DND-41 (cell line): Measurements from ENCODE around the gene MAPK13.

Experiments
- ATAC-seq: fragments of 200-7000 bp; cut with Tn5 transposase; 3 replicates; pipeline ENCODE4 v1.9.1; 2021; ENCODE audit warnings: low read depth; ENCODE audit not compliant: insufficient read depth
- DNase-seq: peaks from one replicate; pipeline ENCODE4 v3.0.0-alpha.2; 2020
- H2AFZ ChIP-seq: 2 replicates; pipeline ENCODE4 v1.6.0; 2012; ENCODE audit warnings: low read depth, low read length
- H3K27ac ChIP-seq: 2 replicates; pipeline ENCODE4 v1.5.1; 2012; ENCODE audit warnings: low read length, inconsistent platforms
- H3K27me3 ChIP-seq: fragments of 200-600 bp; sonication (generic); 2 replicates; pipeline ENCODE4 v1.6.0; 2012; ENCODE audit warnings: low read length, mild to moderate bottlenecking, inconsistent platforms; ENCODE audit not compliant: insufficient read depth, poor library complexity
- H3K36me3 ChIP-seq: 2 replicates; pipeline ENCODE4 v1.5.1; 2012; ENCODE audit warnings: low read length, inconsistent platforms; ENCODE audit not compliant: insufficient read depth
- H3K4me1 ChIP-seq: 2 replicates; pipeline ENCODE4 v1.5.1; 2012; ENCODE audit warnings: mild to moderate bottlenecking, low read length; ENCODE audit not compliant: insufficient read depth
- H3K4me2 ChIP-seq: 2 replicates; pipeline ENCODE4 v1.6.0; 2012; ENCODE audit warnings: mild to moderate bottlenecking, moderate library complexity, low read length, inconsistent platforms; ENCODE audit not compliant: insufficient read depth
- H3K4me3 ChIP-seq, 2 experiments: fragments of 200-600 bp in 1 of 2; shearing (Covaris generic) in 1 of 2; 2 replicates each; pipeline ENCODE4 v1.5.1; 2012 to 2016; ENCODE audit warnings: inconsistent platforms in 2 of 2, low read length in 2 of 2, mild to moderate bottlenecking in 2 of 2, low read depth in 1 of 2, moderate library complexity in 1 of 2
- H3K79me2 ChIP-seq: 2 replicates; pipeline ENCODE4 v1.6.0; 2012; ENCODE audit warnings: low read length, inconsistent platforms; ENCODE audit not compliant: insufficient read depth
- H3K9ac ChIP-seq: 2 replicates; pipeline ENCODE4 v1.6.0; 2012; ENCODE audit warnings: low read depth, mild to moderate bottlenecking, inconsistent platforms, low read length, moderate library complexity
- H3K9me3 ChIP-seq: 2 replicates; pipeline ENCODE4 v1.5.1; 2012; ENCODE audit warnings: low read length, moderate library complexity, mild to moderate bottlenecking, inconsistent platforms; ENCODE audit not compliant: insufficient read depth, severe bottlenecking
- H4K20me1 ChIP-seq: 2 replicates; pipeline ENCODE4 v1.6.0; 2012; ENCODE audit warnings: low read length; ENCODE audit not compliant: insufficient read depth
- EZH2 ChIP-seq: IDR thresholded peaks from 3 replicates; pipeline ENCODE4 v1.6.1; 2012; ENCODE audit warnings: borderline replicate concordance, low read depth, mild to moderate bottlenecking, moderate library complexity, low read length, inconsistent platforms; ENCODE audit not compliant: severe bottlenecking
- TF ChIP-seq, protein P1 (sequence below): IDR thresholded peaks from 2 replicates; pipeline ENCODE4 v1.5.1; 2012; ENCODE audit warnings: borderline replicate concordance, low read length, moderate library complexity, mild to moderate bottlenecking; ENCODE audit not compliant: poor library complexity, severe bottlenecking; ENCODE audit errors: extremely low read depth

Gene MAPK13

DNA sequence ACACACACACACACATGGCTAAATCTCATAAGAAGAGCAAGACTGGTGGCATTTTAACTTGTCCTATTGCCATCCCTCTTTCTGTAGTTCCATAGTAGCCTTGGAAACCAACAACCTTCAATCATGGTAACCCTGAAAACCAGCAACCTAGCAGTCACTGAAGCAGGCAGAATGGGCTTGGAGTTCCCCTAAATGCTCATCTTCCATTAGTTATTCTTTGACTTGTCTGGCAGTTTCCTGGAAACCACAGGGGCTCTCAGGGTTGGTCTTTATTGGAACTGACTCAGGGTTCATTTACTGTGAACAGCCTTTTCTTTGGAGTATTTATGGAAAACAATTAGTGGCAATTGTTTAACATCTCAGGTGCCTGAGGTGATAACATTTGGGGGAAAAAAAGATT, 46.9 kb downstream of the MAPK13 start:
- no peak overlapping the region for H3K4me3 ChIP-seq
- H3K36me3 ChIP-seq: no peaks in the 10 kb centered on the region
- ATAC-seq (no peak), DNase-seq (no peak)
- no peak for TF ChIP-seq EZH2
- TF ChIP-seq, protein P1, sequence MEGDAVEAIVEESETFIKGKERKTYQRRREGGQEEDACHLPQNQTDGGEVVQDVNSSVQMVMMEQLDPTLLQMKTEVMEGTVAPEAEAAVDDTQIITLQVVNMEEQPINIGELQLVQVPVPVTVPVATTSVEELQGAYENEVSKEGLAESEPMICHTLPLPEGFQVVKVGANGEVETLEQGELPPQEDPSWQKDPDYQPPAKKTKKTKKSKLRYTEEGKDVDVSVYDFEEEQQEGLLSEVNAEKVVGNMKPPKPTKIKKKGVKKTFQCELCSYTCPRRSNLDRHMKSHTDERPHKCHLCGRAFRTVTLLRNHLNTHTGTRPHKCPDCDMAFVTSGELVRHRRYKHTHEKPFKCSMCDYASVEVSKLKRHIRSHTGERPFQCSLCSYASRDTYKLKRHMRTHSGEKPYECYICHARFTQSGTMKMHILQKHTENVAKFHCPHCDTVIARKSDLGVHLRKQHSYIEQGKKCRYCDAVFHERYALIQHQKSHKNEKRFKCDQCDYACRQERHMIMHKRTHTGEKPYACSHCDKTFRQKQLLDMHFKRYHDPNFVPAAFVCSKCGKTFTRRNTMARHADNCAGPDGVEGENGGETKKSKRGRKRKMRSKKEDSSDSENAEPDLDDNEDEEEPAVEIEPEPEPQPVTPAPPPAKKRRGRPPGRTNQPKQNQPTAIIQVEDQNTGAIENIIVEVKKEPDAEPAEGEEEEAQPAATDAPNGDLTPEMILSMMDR: no peak
- H2AFZ ChIP-seq: no peak overlapping the region
- no peak overlapping the region for H3K9ac ChIP-seq
- H3K27me3 ChIP-seq: no peaks in the 10 kb centered on the region
- H4K20me1 ChIP-seq: no peaks in the 10 kb centered on the region
- no peaks in the 10 kb centered on the region for H3K9me3 ChIP-seq
- H3K27ac ChIP-seq: no peak overlapping the region
- no peak overlapping the region for H3K4me2 ChIP-seq
- H3K79me2 ChIP-seq: no peaks in the 10 kb centered on the region
- H3K4me1 ChIP-seq: no peaks in the 10 kb centered on the region

DNA sequence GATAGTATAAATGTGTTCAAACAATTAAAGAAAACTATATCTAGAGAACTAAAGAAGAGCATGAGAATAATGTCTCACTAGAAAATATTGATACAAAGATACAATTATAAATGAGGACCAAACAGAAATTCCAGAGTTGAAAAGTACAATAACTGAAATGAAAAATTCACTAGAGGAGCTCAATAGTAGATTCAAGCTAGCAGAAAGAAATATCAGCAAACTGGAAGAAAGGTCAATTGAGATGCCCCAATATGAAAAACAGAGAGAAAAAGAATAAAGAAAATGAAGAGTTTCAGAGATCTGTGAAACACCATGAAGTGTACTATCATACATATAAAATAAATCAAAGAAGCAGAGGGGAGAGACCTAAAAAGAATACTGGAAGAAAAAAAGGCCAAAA, 48.2 kb downstream of the MAPK13 start:
- Histone ChIP-seq H3K4me3 (no peak overlapping the region), H3K27ac (no peak overlapping the region), H3K36me3 (no peaks in the 10 kb centered on the region), H3K9me3 (no peaks in the 10 kb centered on the region), H4K20me1 (no peaks in the 10 kb centered on the region), H3K79me2 (no peaks in the 10 kb centered on the region), H3K27me3 (no peaks in the 10 kb centered on the region), H2AFZ (no peak overlapping the region), H3K4me1 (no peaks in the 10 kb centered on the region), H3K4me2 (no peak overlapping the region), H3K9ac (no peak overlapping the region)
- TF ChIP-seq, protein P1: no peak
- TF ChIP-seq EZH2: no peak
- DNase-seq (no peak), ATAC-seq (no peak)

DNA sequence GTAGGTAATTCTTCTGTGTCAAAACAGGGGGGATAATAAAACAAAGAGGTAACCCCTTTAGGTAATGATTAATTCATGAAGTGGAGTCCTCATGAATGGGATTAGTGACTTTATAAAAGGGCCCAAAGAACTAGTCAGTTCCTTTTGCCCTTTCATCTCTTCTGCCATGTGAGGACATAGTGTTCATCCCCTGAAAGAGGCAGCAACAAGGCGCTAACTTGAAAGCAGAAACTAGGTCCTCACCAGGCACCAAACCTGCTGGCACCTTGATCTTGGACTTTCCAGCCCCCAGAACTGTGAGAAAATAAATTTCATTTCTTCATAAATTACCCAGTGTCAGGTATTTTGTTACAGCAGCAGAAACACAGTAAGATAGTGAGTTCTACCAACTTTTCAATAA, 49.8 kb downstream of the MAPK13 start:
- Histone ChIP-seq H3K79me2 (no peaks in the 10 kb centered on the region), H3K36me3 (no peaks in the 10 kb centered on the region), H3K9me3 (no peaks in the 10 kb centered on the region), H3K9ac (no peak overlapping the region), H3K4me3 (no peak overlapping the region), H3K4me1 (no peaks in the 10 kb centered on the region), H3K27ac (no peak overlapping the region), H3K4me2 (no peak overlapping the region), H2AFZ (no peak overlapping the region), H4K20me1 (no peaks in the 10 kb centered on the region), H3K27me3 (no peaks in the 10 kb centered on the region)
- no peak for TF ChIP-seq EZH2
- TF ChIP-seq, protein P1: no peak
- ATAC-seq (no peak), DNase-seq (no peak)

DNA sequence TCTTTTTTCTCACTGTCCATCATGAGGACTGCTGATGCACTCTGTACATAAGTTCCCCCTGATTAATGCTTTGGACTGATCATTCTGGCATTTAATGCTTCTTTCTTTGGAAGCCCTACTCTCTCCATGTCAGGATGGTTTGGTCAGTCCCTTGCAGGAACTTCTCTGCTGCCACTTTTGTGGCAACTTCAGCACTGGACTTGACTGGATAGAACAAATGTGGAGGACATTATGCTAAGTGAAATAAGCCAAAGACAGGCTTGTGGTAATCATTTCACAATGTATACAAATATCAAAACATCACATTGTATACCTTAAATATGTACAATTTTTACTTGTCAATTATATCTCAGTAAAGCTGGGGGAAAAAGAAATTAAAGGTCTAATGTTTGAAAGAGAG, 54.0 kb downstream of the MAPK13 start:
- TF ChIP-seq, protein P1: no peak
- TF ChIP-seq EZH2: no peak
- Histone ChIP-seq H3K9ac (no peak overlapping the region), H3K4me3 (no peak overlapping the region), H3K79me2 (no peaks in the 10 kb centered on the region), H2AFZ (no peak overlapping the region), H3K27ac (no peak overlapping the region), H3K4me1 (no peaks in the 10 kb centered on the region), H3K27me3 (no peaks in the 10 kb centered on the region), H3K36me3 (no peaks in the 10 kb centered on the region), H4K20me1 (no peaks in the 10 kb centered on the region), H3K9me3 (no peaks in the 10 kb centered on the region), H3K4me2 (no peak overlapping the region)
- DNase-seq: no peak
- no peak for ATAC-seq
